Transverse colon (tissue), 4 donors: ENCODE data around the gene VPS9D1. TPM values are rescaled to one million over a fixed set of nuclear protein-coding genes. Genes with fewer than 3 reads are reported as not detected.

Source experiments
- total RNA-seq, 4 donors: library from RNA; depleted of rRNA; stranded (reverse); fragments of >200 nt; gene quantifications; one replicate each; pipeline ENCODE4 v1.1.0, GENCODE V29; 2016

VPS9D1 gene
- total RNA-seq, 4 donors from 2014 or later = 13.1 to 54.6 (median 18.8) TPM

Other genes starting within 250 kb of the VPS9D1 start
- 100 to 1,000 TPM; 109 to 281 (median 142) TPM for gene ANKRD11, start 230.3 kb downstream of the VPS9D1 start, total RNA-seq
- 100 to 1,000 TPM; 168 to 408 (median 285) TPM for gene SPG7, start 212.5 kb downstream of the VPS9D1 start, total RNA-seq
- 1,000 to 10,000 TPM; 3,190 to 3,814 (median 3,321) TPM for gene RPL13, start 160.2 kb downstream of the VPS9D1 start, total RNA-seq
- gene CPNE7, start 145.1 kb downstream of the VPS9D1 start, total RNA-seq = 1 to 10 TPM in 1 of 4 donors, under 1 TPM in 2, not detected in 1; 0.41 to 5.0 (median 0.79) TPM
- 1 to 10 TPM in 3 of 4 donors, not detected in 1; 1.3 to 4.0 (median 1.4) TPM for gene DPEP1, start 107.3 kb downstream of the VPS9D1 start, total RNA-seq
- gene CHMP1A, start 63.2 kb downstream of the VPS9D1 start, total RNA-seq = 100 to 1,000 TPM; 131 to 184 (median 144) TPM
- 10 to 100 TPM in 1 of 4 donors, 1 to 10 TPM in 3; 4.4 to 10.1 (median 7.4) TPM for gene SPATA33, start 63.1 kb downstream of the VPS9D1 start, total RNA-seq
- gene CDK10, start 34.2 kb downstream of the VPS9D1 start, total RNA-seq = 100 to 1,000 TPM in 1 of 4 donors, 10 to 100 TPM in 3; 69.6 to 304 (median 74.2) TPM
- gene SPATA2L, start 19.2 kb downstream of the VPS9D1 start, total RNA-seq = 10 to 100 TPM; 30.8 to 83.0 (median 60.6) TPM
- 100 to 1,000 TPM in 2 of 4 donors, 10 to 100 TPM in 2; 43.4 to 265 (median 145) TPM for gene ZNF276, start 639 bp upstream of the VPS9D1 start, total RNA-seq
- 10 to 100 TPM in 2 of 4 donors, 1 to 10 TPM in 2; 2.9 to 78.0 (median 9.7) TPM for gene FANCA, start 95.7 kb upstream of the VPS9D1 start, total RNA-seq
- 100 to 1,000 TPM in 3 of 4 donors, 10 to 100 TPM in 1; 79.6 to 190 (median 131) TPM for gene SPIRE2, start 107.6 kb upstream of the VPS9D1 start, total RNA-seq
- 100 to 1,000 TPM; 202 to 648 (median 354) TPM for gene TCF25, start 152.7 kb upstream of the VPS9D1 start, total RNA-seq
- gene MC1R, start 198.0 kb upstream of the VPS9D1 start, total RNA-seq = 1 to 10 TPM; 2.9 to 7.2 (median 6.7) TPM
- gene TUBB3, start 202.4 kb upstream of the VPS9D1 start, total RNA-seq = 10 to 100 TPM in 1 of 4 donors, 1 to 10 TPM in 3; 2.4 to 12.7 (median 4.6) TPM
- gene DEF8, start 227.9 kb upstream of the VPS9D1 start, total RNA-seq = 10 to 100 TPM; 54.8 to 96.7 (median 78.1) TPM